CD4-positive, CD25-positive, alpha-beta regulatory T cell (primary cell): ENCODE data around the gene CTXND1. TPM values are rescaled to one million over a fixed set of nuclear protein-coding genes. Genes with fewer than 3 reads are reported as not detected.

Experiments used
- ATAC-seq, 2 donors: fragments of 150-1000 bp; cut with Tn5 transposase; one replicate each; pipeline ENCODE4 v1.10.0; 2021; ENCODE audit warnings: low read depth in 2 of 2, moderate number of reproducible peaks in 2 of 2, moderate library complexity in 1 of 2
- DNase-seq, 3 donors: peaks; one replicate each; pipeline versions ENCODE4 v3.0.0 to v3.0.0-alpha.2; 2012 to 2022; ENCODE audit warnings: mixed read lengths in 1 of 3
- H3K27ac ChIP-seq: one replicate; pipeline ENCODE4 v1.7.0; 2013; ENCODE audit warnings: mild to moderate bottlenecking, low read length; ENCODE audit not compliant: insufficient read depth, poor library complexity, severe bottlenecking
- H3K27me3 ChIP-seq: one replicate; pipeline ENCODE4 v1.7.0; 2013; ENCODE audit warnings: low read length; ENCODE audit not compliant: control insufficient read depth, insufficient read depth
- H3K36me3 ChIP-seq: one replicate; pipeline ENCODE4 v1.7.0; 2013; ENCODE audit warnings: mild to moderate bottlenecking, low read length, moderate library complexity; ENCODE audit not compliant: control insufficient read depth, insufficient read depth
- H3K4me1 ChIP-seq: 2 replicates; pipeline ENCODE4 v1.7.0; 2013; ENCODE audit warnings: mild to moderate bottlenecking, low read length; ENCODE audit not compliant: insufficient read depth, control insufficient read depth, poor library complexity, severe bottlenecking
- H3K4me3 ChIP-seq: one replicate; pipeline ENCODE4 v1.7.0; 2013; ENCODE audit warnings: low read depth, mild to moderate bottlenecking, low read length, moderate library complexity
- H3K9me3 ChIP-seq, 2 experiments: 1 replicate in 1 of 2; 2 replicates in 1 of 2; pipeline ENCODE4 v1.7.0; 2013; ENCODE audit warnings: low read length in 2 of 2, mild to moderate bottlenecking in 1 of 2, moderate library complexity in 1 of 2; ENCODE audit not compliant: control insufficient read depth in 2 of 2
- H3K27ac Mint-ChIP-seq, 3 donors: one replicate each; pipeline ENCODE4 v1.8.0; 2020 to 2022; ENCODE audit warnings: mild to moderate bottlenecking in 3 of 3, mixed read lengths in 3 of 3, moderate library complexity in 2 of 3
- H3K27me3 Mint-ChIP-seq: one replicate; pipeline ENCODE4 v1.8.0; 2022; ENCODE audit warnings: mild to moderate bottlenecking, mixed read lengths
- H3K36me3 Mint-ChIP-seq: one replicate; pipeline ENCODE4 v1.8.0; 2020; ENCODE audit warnings: mixed read lengths
- H3K4me1 Mint-ChIP-seq, 4 donors: one replicate each; pipeline ENCODE4 v1.8.0; 2020 to 2022; ENCODE audit warnings: mixed read lengths in 4 of 4, mild to moderate bottlenecking in 1 of 4
- H3K4me3 Mint-ChIP-seq, 4 donors: one replicate each; pipeline ENCODE4 v1.8.0; 2020 to 2022; ENCODE audit warnings: mild to moderate bottlenecking in 4 of 4, mixed read lengths in 4 of 4, moderate library complexity in 3 of 4
- H3K9me3 Mint-ChIP-seq, 7 donors: one replicate each; pipeline ENCODE4 v1.8.0; 2020 to 2022; ENCODE audit warnings: mixed read lengths in 7 of 7, mild to moderate bottlenecking in 3 of 7, moderate library complexity in 2 of 7
- polyA plus RNA-seq, 4 donors: library from polyadenylated mRNA; unstranded; fragments of 300-500 nt; fragmentation: Illumina TruSeq; gene quantifications; one replicate each; pipeline ENCODE4 v1.2.3, GENCODE V29; 2021
- total RNA-seq: library from RNA; stranded (reverse); gene quantifications from one replicate; pipeline ENCODE4 v1.2.3, GENCODE V29; 2022

Gene CTXND1
- total and polyA plus RNA-seq, 5 donors from 2014 or later = not detected

GRCh38 chr15:80179025-80179759, 72.8 kb downstream of the CTXND1 start:
- H3K4me3 ChIP-seq = no peak overlapping the region
- peaks cover 0 to 1% (median 0%) of the 10 kb centered on the region in 7 donors for H3K9me3 Mint-ChIP-seq
- peaks cover 36% of the 10 kb centered on the region for H3K36me3 Mint-ChIP-seq
- peak overlapping the region in 1 of 3 donors; percentile 65 for H3K27ac Mint-ChIP-seq
- H3K27me3 ChIP-seq = no peaks in the 10 kb centered on the region
- H3K9me3 ChIP-seq = no peaks in the 10 kb centered on the region
- H3K4me3 Mint-ChIP-seq = no peak overlapping the region
- no peak for ATAC-seq
- no peaks in the 10 kb centered on the region for H3K4me1 Mint-ChIP-seq
- H3K4me1 ChIP-seq = no peaks in the 10 kb centered on the region
- DNase-seq = no peak
- H3K27me3 Mint-ChIP-seq = no peaks in the 10 kb centered on the region
- no peak overlapping the region for H3K27ac ChIP-seq
- H3K36me3 ChIP-seq = no peaks in the 10 kb centered on the region

GRCh38 chr15:80177156-80177555, 74.9 kb downstream of the CTXND1 start:
- H3K36me3 ChIP-seq = no peaks in the 10 kb centered on the region
- no peak for ATAC-seq

DNA sequence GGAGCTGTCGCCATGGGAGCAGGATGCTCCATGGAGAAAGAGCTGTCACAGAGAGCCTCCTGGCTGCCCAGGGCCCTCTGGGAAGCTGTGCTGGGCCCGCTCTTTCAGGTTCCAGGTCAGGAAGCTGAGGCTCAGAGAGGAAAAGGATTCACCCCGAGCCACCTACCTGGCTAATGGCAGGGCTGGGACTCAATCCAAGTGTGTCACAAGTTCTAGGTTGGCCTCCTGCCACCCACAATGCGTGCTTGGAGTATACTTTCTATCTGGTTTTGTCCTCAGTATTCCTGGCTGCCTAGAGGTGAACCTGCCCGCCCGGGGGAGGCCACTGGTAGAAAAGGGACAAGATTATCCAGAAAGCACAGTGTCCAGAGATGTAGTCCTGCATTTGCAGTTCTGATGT, 75.6 kb downstream of the CTXND1 start:
- ATAC-seq (no peak), DNase-seq (no peak)
- Mint-ChIP-seq H3K27me3 (no peaks in the 10 kb centered on the region), H3K4me3 (no peak overlapping the region), H3K27ac (no peak overlapping the region), H3K9me3 (no peaks in the 10 kb centered on the region), H3K4me1 (peaks cover 0 to 3% (median 0%) of the 10 kb centered on the region in 4 donors), H3K36me3 (peaks cover 23% of the 10 kb centered on the region)
- H3K36me3 ChIP-seq = no peaks in the 10 kb centered on the region
- H3K9me3 ChIP-seq = no peaks in the 10 kb centered on the region
- no peaks in the 10 kb centered on the region for H3K4me1 ChIP-seq
- H3K27me3 ChIP-seq = no peaks in the 10 kb centered on the region
- H3K27ac ChIP-seq = no peak overlapping the region
- no peak overlapping the region for H3K4me3 ChIP-seq

More at GRCh38 chr15:80177156-80177555, 74.9 kb downstream of the CTXND1 start:
- no peaks in the 10 kb centered on the region for H3K27me3 ChIP-seq
- Mint-ChIP-seq H3K4me3 (no peak overlapping the region), H3K4me1 (peaks cover 0 to 3% (median 0%) of the 10 kb centered on the region in 4 donors), H3K27ac (no peak overlapping the region), H3K9me3 (no peaks in the 10 kb centered on the region), H3K27me3 (no peaks in the 10 kb centered on the region), H3K36me3 (peaks cover 24% of the 10 kb centered on the region)
- H3K9me3 ChIP-seq = no peaks in the 10 kb centered on the region
- no peaks in the 10 kb centered on the region for H3K4me1 ChIP-seq
- no peak for DNase-seq
- no peak overlapping the region for H3K4me3 ChIP-seq
- no peak overlapping the region for H3K27ac ChIP-seq

- Histone ChIP-seq H3K4me3 (no peak overlapping the region), H3K27me3 (no peaks in the 10 kb centered on the region), H3K27ac (no peak overlapping the region), H3K36me3 (no peaks in the 10 kb centered on the region), H3K9me3 (no peaks in the 10 kb centered on the region), H3K4me1 (no peaks in the 10 kb centered on the region)
- ATAC-seq (no peak), DNase-seq (no peak)
- no peaks in the 10 kb centered on the region for H3K9me3 Mint-ChIP-seq
- no peak overlapping the region for H3K27ac Mint-ChIP-seq
- H3K4me1 Mint-ChIP-seq = peaks cover 0 to 3% (median 0%) of the 10 kb centered on the region in 4 donors
- H3K27me3 Mint-ChIP-seq = no peaks in the 10 kb centered on the region
- H3K4me3 Mint-ChIP-seq = no peak overlapping the region
- H3K36me3 Mint-ChIP-seq = peaks cover 24% of the 10 kb centered on the region
These were observed 76.6 kb downstream of the CTXND1 start for GRCh38 chr15:80175436-80175835.

- peak overlapping the region in 2 of 3 donors; percentile 23 to 59 for H3K27ac Mint-ChIP-seq
- Histone ChIP-seq H3K4me3 (no peak overlapping the region), H3K4me1 (no peaks in the 10 kb centered on the region), H3K9me3 (no peaks in the 10 kb centered on the region), H3K27me3 (no peaks in the 10 kb centered on the region), H3K36me3 (no peaks in the 10 kb centered on the region), H3K27ac (no peak overlapping the region)
- H3K4me3 Mint-ChIP-seq = no peak overlapping the region
- DNase-seq = no peak
- ATAC-seq = no peak
- H3K36me3 Mint-ChIP-seq = peaks cover 24% of the 10 kb centered on the region
- no peaks in the 10 kb centered on the region for H3K9me3 Mint-ChIP-seq
- no peaks in the 10 kb centered on the region for H3K27me3 Mint-ChIP-seq
- H3K4me1 Mint-ChIP-seq = peaks cover 0 to 3% (median 0%) of the 10 kb centered on the region in 4 donors
These were observed 77.8 kb downstream of the CTXND1 start for GRCh38 chr15:80174017-80174746.

DNA sequence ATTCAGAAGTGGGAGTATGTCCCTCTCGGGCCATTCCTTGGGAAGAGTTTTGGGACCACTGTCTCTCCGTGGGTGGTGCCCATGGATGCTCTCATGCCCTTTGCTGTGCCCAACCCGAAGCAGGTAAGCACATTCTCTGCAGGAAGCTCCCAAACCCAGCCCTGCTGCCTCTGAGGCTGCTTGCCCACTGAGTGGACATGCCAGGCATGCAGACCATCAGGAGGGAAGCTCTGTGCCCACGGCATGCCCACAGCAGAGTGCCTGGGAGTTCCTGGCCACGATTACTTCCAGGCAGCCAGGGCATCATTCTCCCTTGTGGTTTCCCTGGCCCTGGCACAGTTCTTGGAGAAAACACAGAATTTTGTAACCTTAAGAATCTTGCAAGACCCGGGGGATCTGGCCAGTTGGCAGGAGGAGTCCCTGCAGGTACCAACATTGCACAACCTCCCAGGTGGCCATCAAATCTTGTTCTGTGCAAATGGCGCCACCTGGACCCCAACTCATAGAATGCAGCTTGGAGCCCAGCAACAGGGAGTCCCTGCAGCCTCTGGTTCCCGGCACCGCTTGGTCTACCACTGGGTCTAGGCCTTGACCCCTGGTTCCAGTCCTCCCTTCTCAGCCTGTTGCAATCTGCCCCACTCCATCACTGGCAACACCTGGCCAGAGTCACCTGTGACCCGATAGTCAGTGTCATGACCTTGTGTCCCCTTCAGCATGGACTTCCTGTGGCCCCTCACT, 78.8 kb downstream of the CTXND1 start:
- Mint-ChIP-seq H3K27me3 (no peaks in the 10 kb centered on the region), H3K9me3 (no peaks in the 10 kb centered on the region), H3K27ac (peak overlapping the region in 1 of 3 donors; percentile 59), H3K4me3 (no peak overlapping the region), H3K36me3 (peaks cover 20% of the 10 kb centered on the region), H3K4me1 (peaks cover 0 to 3% (median 0%) of the 10 kb centered on the region in 4 donors)
- ATAC-seq (peak; percentile 54 to 61), DNase-seq (peak; percentile 39 to 77 (median 63))
- Histone ChIP-seq H3K36me3 (no peaks in the 10 kb centered on the region), H3K9me3 (no peaks in the 10 kb centered on the region), H3K27me3 (no peaks in the 10 kb centered on the region), H3K4me3 (no peak overlapping the region), H3K4me1 (no peaks in the 10 kb centered on the region), H3K27ac (no peak overlapping the region)

DNA sequence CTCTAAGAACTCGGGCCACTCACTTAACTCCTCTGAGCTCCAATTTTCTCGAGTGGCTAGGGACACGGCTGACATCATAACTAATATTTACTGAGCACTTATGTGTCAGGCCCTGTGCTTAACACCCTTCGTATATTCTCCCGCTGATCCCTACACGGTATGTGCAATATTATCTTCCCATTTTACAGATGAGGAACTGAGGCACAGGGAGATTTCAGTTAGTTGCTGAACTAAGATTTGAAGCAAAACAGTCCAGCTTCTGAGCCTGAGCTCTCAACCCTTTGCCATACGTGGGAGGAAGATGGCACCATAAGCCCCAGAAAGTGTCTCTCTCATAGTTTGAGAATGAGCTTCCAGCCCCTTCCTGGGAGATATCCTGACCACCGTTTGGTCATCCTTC, 79.6 kb downstream of the CTXND1 start:
- no peak overlapping the region for H3K4me3 ChIP-seq
- peak overlapping the region in 1 of 3 donors; percentile 23 for H3K27ac Mint-ChIP-seq
- peaks cover 18% of the 10 kb centered on the region for H3K36me3 Mint-ChIP-seq
- no peaks in the 10 kb centered on the region for H3K27me3 ChIP-seq
- no peak overlapping the region for H3K27ac ChIP-seq
- H3K36me3 ChIP-seq = no peaks in the 10 kb centered on the region
- no peaks in the 10 kb centered on the region for H3K27me3 Mint-ChIP-seq
- H3K4me1 ChIP-seq = no peaks in the 10 kb centered on the region
- H3K4me3 Mint-ChIP-seq = no peak overlapping the region
- ATAC-seq (no peak), DNase-seq (no peak)
- no peaks in the 10 kb centered on the region for H3K9me3 Mint-ChIP-seq
- peaks cover 0 to 3% (median 0%) of the 10 kb centered on the region in 4 donors for H3K4me1 Mint-ChIP-seq
- H3K9me3 ChIP-seq = no peaks in the 10 kb centered on the region
